HepG2 (cell line): ENCODE results near the gene USP12.
"Not testable (repeated sequence)": the region's sequence is repeated elsewhere in the genome, so short reads cannot be mapped to it uniquely, and the experiment has no call there.

Source experiments
- EED ChIP-seq: sonication (generic); formaldehyde crosslinking; IDR thresholded peaks from 2 replicates; pipeline ENCODE4 v1.5.0; 2020; ENCODE audit warnings: mild to moderate bottlenecking, missing genetic modification reagents
- PBX3 ChIP-seq: sonication (generic); formaldehyde crosslinking; IDR thresholded peaks from 2 replicates; pipeline ENCODE4 v1.8.1; 2023; ENCODE audit warnings: missing genetic modification reagents, inconsistent platforms, borderline replicate concordance
- POGK ChIP-seq: sonication (generic); formaldehyde crosslinking; conservative IDR thresholded peaks from 2 replicates; pipeline ENCODE4 v1.8.0; 2022; ENCODE audit warnings: mild to moderate bottlenecking, moderate library complexity, missing genetic modification reagents
- RBAK ChIP-seq: sonication (generic); formaldehyde crosslinking; IDR thresholded peaks from 2 replicates; pipeline ENCODE4 v1.5.1; 2020; ENCODE audit warnings: mild to moderate bottlenecking, missing genetic modification reagents
- SMARCC2 ChIP-seq: fragments of 450-650 bp; IDR thresholded peaks from 2 replicates; pipeline ENCODE4 v1.6.1; 2017; ENCODE audit warnings: antibody characterized with exemption, mild to moderate bottlenecking
- TBX2 ChIP-seq: sonication (generic); formaldehyde crosslinking; IDR thresholded peaks from 2 replicates; pipeline ENCODE4 v1.5.0; 2020; ENCODE audit warnings: missing genetic modification reagents, mild to moderate bottlenecking, borderline replicate concordance
- TF ChIP-seq, protein P1 (sequence below): sonication (generic); formaldehyde crosslinking; IDR thresholded peaks from 2 replicates; pipeline ENCODE4 v1.4.0; 2020; ENCODE audit warnings: mild to moderate bottlenecking, missing genetic modification reagents

GRCh38 chr13:27213386-27213785 is 41.8 kb upstream of the USP12 start:
- not testable (repeated sequence) for TF ChIP-seq RBAK (CRISPR knock-in tag); EED (CRISPR knock-in tag); SMARCC2; POGK (CRISPR knock-in tag); PBX3 (CRISPR knock-in tag); TBX2 (CRISPR knock-in tag)
- TF ChIP-seq, protein P1, sequence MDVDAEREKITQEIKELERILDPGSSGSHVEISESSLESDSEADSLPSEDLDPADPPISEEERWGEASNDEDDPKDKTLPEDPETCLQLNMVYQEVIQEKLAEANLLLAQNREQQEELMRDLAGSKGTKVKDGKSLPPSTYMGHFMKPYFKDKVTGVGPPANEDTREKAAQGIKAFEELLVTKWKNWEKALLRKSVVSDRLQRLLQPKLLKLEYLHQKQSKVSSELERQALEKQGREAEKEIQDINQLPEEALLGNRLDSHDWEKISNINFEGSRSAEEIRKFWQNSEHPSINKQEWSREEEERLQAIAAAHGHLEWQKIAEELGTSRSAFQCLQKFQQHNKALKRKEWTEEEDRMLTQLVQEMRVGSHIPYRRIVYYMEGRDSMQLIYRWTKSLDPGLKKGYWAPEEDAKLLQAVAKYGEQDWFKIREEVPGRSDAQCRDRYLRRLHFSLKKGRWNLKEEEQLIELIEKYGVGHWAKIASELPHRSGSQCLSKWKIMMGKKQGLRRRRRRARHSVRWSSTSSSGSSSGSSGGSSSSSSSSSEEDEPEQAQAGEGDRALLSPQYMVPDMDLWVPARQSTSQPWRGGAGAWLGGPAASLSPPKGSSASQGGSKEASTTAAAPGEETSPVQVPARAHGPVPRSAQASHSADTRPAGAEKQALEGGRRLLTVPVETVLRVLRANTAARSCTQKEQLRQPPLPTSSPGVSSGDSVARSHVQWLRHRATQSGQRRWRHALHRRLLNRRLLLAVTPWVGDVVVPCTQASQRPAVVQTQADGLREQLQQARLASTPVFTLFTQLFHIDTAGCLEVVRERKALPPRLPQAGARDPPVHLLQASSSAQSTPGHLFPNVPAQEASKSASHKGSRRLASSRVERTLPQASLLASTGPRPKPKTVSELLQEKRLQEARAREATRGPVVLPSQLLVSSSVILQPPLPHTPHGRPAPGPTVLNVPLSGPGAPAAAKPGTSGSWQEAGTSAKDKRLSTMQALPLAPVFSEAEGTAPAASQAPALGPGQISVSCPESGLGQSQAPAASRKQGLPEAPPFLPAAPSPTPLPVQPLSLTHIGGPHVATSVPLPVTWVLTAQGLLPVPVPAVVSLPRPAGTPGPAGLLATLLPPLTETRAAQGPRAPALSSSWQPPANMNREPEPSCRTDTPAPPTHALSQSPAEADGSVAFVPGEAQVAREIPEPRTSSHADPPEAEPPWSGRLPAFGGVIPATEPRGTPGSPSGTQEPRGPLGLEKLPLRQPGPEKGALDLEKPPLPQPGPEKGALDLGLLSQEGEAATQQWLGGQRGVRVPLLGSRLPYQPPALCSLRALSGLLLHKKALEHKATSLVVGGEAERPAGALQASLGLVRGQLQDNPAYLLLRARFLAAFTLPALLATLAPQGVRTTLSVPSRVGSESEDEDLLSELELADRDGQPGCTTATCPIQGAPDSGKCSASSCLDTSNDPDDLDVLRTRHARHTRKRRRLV (CRISPR knock-in tag), result not testable (repeated sequence)
